Measurements from ENCODE around the gene CTSA.

DNA sequence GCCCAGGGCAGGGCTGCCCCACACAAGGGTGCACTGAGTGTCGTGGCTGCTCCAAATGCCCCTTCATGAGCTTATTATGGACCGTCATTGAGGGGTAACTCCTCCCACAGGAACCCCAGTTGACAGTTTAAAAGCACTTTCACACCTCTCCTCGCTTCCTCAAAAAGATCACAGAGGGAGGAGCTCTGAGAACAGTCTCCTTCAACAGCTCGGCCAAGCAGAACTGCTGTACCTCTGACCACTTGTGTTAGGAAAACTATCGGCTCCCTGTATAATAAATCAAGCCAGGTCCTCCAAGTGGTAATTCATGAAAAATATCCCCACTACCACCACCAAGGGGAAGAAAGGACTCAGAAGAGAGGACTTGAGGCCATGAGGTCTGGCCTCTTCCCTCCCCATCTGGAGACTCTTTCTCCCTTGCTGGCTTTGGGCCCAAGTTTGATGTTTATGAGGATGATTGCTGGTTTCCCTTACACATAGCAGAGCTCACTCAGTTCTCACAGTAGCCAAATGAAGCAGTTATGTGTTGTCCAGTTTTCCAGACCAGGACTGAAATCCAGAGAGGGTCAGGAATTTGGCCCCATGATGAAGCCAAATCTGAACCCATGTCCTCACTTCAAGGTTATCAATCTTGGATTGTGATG lies 48.8 kb upstream of the CTSA start:
- TF ChIP-seq, protein P1, sequence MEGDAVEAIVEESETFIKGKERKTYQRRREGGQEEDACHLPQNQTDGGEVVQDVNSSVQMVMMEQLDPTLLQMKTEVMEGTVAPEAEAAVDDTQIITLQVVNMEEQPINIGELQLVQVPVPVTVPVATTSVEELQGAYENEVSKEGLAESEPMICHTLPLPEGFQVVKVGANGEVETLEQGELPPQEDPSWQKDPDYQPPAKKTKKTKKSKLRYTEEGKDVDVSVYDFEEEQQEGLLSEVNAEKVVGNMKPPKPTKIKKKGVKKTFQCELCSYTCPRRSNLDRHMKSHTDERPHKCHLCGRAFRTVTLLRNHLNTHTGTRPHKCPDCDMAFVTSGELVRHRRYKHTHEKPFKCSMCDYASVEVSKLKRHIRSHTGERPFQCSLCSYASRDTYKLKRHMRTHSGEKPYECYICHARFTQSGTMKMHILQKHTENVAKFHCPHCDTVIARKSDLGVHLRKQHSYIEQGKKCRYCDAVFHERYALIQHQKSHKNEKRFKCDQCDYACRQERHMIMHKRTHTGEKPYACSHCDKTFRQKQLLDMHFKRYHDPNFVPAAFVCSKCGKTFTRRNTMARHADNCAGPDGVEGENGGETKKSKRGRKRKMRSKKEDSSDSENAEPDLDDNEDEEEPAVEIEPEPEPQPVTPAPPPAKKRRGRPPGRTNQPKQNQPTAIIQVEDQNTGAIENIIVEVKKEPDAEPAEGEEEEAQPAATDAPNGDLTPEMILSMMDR (IDR thresholded peaks at IDR 0.05), result no peak
- TF ChIP-seq POLR2A (IDR thresholded peaks at IDR 0.05) (no peak), POLR2AphosphoS5 (IDR thresholded peaks at IDR 0.05) (no peak)

Measured in upper lobe of left lung (tissue), 4 donors.